ENCODE data around the gene UNC45A.

The UNC45A gene

DNA sequence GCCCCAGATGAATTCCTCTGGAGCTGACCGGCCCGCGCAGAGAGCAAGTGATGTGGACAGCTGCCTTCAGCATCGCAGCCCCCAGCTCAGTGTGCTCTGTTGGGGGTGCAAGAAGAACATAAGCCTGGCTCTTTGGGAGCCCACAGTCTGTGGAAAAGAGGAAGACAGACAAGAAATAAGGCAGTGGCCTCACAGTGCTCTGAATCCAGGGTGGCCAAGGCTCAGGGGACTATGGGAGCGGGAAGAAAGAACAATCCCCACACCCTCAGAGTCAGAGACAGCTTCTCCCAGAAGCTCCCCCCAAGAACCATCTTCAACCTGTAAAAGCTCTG lies 2.5 kb upstream of the UNC45A start:
- CTCF ChIA-PET: interaction anchor here (0.6 to 16.6 kb wide), 64 partner anchors 9 to 711 kb away, joined by 3 to 447 read pairs (median 4); partner anchors contain the start of genes FES, FURIN, IQGAP1 and MAN2A2
- TF ChIP-seq, protein P1, sequence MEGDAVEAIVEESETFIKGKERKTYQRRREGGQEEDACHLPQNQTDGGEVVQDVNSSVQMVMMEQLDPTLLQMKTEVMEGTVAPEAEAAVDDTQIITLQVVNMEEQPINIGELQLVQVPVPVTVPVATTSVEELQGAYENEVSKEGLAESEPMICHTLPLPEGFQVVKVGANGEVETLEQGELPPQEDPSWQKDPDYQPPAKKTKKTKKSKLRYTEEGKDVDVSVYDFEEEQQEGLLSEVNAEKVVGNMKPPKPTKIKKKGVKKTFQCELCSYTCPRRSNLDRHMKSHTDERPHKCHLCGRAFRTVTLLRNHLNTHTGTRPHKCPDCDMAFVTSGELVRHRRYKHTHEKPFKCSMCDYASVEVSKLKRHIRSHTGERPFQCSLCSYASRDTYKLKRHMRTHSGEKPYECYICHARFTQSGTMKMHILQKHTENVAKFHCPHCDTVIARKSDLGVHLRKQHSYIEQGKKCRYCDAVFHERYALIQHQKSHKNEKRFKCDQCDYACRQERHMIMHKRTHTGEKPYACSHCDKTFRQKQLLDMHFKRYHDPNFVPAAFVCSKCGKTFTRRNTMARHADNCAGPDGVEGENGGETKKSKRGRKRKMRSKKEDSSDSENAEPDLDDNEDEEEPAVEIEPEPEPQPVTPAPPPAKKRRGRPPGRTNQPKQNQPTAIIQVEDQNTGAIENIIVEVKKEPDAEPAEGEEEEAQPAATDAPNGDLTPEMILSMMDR (IDR thresholded peaks at IDR 0.05; ENCODE audit: control extremely low read depth, extremely low read depth, low read depth, missing control alignments): no peak
- POLR2A ChIA-PET: interaction anchor here (0.5 to 1.5 kb wide), 4 partner anchors 28 to 39 kb away, joined by 3 to 7 read pairs (median 4); partner anchors contain the start of gene MAN2A2
- DNase-seq (ENCODE audit: extremely low spot score): no peak

DNA sequence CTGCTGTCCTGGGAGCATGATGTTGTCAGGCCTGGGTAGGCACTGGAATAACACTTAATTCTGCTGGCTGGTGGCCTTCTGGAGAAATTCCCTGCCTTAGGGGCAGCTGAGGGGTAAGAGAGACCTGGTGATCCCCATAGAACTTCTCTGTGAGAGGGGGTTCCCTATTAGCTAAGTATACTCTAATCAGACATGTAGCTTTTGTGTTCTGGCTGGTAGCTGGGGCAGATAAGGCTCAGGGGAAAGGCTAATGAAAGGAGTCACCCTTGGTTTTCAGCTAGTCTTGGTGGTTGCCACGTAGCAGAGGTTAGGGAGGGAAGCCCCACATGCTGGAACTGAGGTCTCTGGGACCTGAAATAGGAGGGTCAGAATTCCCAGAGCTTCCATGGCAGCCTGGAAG lies 1.8 kb upstream of the UNC45A start:
- TF ChIP-seq, protein P1 (IDR thresholded peaks at IDR 0.05; ENCODE audit: control extremely low read depth, extremely low read depth, low read depth, missing control alignments): no peak
- POLR2A ChIA-PET: interaction anchor here (1.0 to 1.5 kb wide), 2 partner anchors 30 to 33 kb away, joined by 3 to 5 read pairs; partner anchors contain the start of gene MAN2A2

DNA sequence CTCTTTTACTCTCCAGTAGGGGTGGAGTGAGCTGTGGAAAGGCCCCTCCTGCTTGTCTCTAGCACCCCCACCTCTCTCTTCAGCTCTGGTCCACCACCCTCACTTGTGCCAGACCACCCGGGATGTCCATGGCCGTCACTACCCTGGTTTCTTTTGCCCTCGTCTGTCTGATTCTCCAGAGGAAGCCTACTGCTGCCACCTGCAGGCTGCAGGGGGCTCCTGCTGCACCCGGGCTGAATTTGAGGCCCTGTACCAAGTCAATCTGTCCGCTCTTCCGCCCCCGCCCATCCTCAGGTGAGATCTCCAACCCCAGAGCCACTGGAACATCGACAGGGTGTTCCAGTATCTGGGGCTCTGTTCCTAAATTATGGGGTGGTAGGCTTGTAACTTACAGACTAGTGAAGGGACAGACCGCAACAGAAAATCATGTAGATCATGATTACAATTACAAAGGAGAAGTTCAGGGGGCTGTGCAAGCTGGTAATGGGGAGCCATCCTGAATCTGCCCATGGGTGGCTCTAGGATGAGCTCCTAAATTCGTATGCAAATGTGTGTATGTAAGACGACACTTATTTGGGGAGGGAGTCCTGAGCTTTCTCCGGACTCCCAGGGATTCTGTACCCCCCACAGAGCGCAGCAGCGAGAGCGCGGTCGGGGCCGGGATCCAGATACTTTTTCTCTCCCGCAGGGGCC lies 683 bp upstream of the UNC45A start:
- CTCF ChIA-PET: interaction anchor here (0.9 to 16.6 kb wide), 42 partner anchors 11 to 641 kb away, joined by 3 to 447 read pairs (median 6); partner anchors contain the start of genes FES, MAN2A2 and RCCD1
- peak; percentile 86 for DNase-seq (ENCODE audit: extremely low spot score)
- TF ChIP-seq, protein P1 (IDR thresholded peaks at IDR 0.05; ENCODE audit: control extremely low read depth, extremely low read depth, low read depth, missing control alignments): peak; percentile 96
- POLR2A ChIA-PET: interaction anchor here (0.6 to 1.9 kb wide), 3 partner anchors 8 to 24 kb away, joined by 3 to 8 read pairs (median 3); partner anchors contain the start of gene RCCD1

More for the DNA sequence above, 1.8 kb upstream of the UNC45A start:
- no peak for DNase-seq (ENCODE audit: extremely low spot score)
- CTCF ChIA-PET: interaction anchor here (0.8 to 16.6 kb wide), 48 partner anchors 10 to 1974 kb away, joined by 3 to 447 read pairs (median 5); partner anchors contain the start of genes FES, MAN2A2 and RCCD1

DNA sequence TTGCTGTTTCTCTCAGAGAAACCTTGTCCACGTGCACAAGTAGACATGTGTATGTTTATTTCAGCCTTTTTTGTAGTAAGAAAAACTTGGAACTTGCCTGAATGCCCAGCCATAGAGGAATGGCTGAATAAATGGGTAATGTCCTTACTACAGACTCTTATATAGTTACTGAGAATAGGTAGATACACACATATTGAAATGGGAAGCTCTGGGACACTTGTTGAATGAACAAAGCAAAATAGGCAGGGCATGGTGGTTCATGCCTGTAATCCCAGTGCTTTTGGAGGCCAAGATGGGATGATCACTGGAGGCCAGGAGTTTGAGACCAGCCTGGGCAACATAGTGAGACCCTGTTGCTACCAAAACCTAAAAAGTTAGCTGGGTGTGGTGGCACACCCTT lies 1.7 kb downstream of the UNC45A start:
- POLR2A ChIA-PET: no interaction called here
- CTCF ChIA-PET: interaction anchor here (2.2 to 16.6 kb wide), 2 partner anchors 15 to 34 kb away, joined by 8 to 447 read pairs; partner anchors contain the start of genes MAN2A2 and RCCD1
- TF ChIP-seq, protein P1 (IDR thresholded peaks at IDR 0.05; ENCODE audit: control extremely low read depth, extremely low read depth, low read depth, missing control alignments): no peak
- no peak for DNase-seq (ENCODE audit: extremely low spot score)

DNA sequence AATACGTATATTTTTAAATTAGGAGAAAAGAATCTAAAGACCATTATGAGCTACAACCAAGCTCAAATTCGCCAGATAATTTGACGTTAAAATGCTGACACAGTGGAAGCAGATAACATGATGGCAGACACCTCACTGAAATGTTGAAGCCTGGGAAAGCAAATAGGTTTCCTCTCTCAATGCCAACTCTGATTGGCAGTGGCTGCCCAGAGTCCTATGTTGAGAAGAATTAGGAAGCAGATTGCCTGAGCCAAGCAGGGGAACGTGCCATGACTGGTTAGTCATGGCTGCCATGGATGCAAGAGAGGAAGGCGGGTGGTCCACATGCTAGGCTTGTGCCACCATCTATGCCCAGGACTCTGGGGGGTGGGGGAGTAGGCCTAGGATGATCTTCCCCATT lies 3.2 kb downstream of the UNC45A start:
- POLR2A ChIA-PET: no interaction called here
- TF ChIP-seq, protein P1 (IDR thresholded peaks at IDR 0.05; ENCODE audit: control extremely low read depth, extremely low read depth, low read depth, missing control alignments): no peak
- CTCF ChIA-PET: interaction anchor here (1.0 to 16.6 kb wide), 3 partner anchors 14 to 43 kb away, joined by 3 to 447 read pairs (median 8); partner anchors contain the start of genes MAN2A2 and RCCD1
- no peak for DNase-seq (ENCODE audit: extremely low spot score)

DNA sequence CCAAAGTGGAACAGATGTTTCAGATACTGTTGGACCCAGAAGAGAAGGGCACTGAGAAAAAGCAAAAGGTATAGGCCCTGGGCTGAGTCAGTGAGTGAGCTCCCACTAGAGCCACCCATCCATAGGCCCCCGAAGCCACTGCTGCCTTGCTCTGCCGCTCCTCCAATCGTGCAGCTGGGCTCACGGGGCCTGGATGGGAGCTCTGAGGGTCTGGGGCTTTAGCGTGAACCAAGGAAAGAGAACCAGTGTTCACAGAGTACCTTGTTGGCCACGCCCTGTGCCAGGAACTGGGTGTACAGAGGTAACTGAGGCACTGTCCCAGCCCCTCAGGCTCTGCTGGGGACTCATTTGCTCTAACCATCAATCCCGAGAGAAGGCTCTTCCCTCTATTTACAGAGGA lies 4.7 kb downstream of the UNC45A start:
- POLR2A ChIA-PET: interaction anchor here (0.6 kb wide), 1 partner anchor 81 kb away, joined by 4 read pairs; no protein-coding TSS in a partner anchor
- DNase-seq (ENCODE audit: extremely low spot score): no peak
- TF ChIP-seq, protein P1 (IDR thresholded peaks at IDR 0.05; ENCODE audit: control extremely low read depth, extremely low read depth, low read depth, missing control alignments): no peak
- CTCF ChIA-PET: interaction anchor here (1.0 to 16.6 kb wide), 3 partner anchors 12 to 109 kb away, joined by 3 to 447 read pairs (median 3); partner anchors contain the start of genes MAN2A2 and RCCD1

All from GM10248 (cell line).